HepG2 (cell line): ENCODE measurements around the gene CES2. TPM values are rescaled to one million over a fixed set of nuclear protein-coding genes. Genes with fewer than 3 reads are reported as not detected.

ENCODE experiments used
- GATAD2A ChIP-seq: IDR thresholded peaks from 2 replicates; pipeline ENCODE4 v1.6.1; 2016
- HNRNPH1 ChIP-seq: fragments of 200-400 bp; formaldehyde crosslinking; optimal IDR thresholded peaks from 2 replicates; pipeline ENCODE3; 2017; ENCODE audit warnings: mild to moderate bottlenecking, low read depth, low read length
- KMT2A ChIP-seq: sonication (generic); formaldehyde crosslinking; IDR thresholded peaks from 2 replicates; pipeline ENCODE4 v1.4.0; 2020; ENCODE audit warnings: missing genetic modification reagents
- MAZ ChIP-seq, 2 experiments: sonication (generic) in 1 of 2; formaldehyde crosslinking in 1 of 2; IDR thresholded peaks; 2 replicates each; pipeline versions ENCODE4 v1.5.0 to v1.6.1; 2012 to 2020; ENCODE audit warnings: low read depth in 2 of 2, mild to moderate bottlenecking in 2 of 2, borderline replicate concordance in 1 of 2, improper control_type of control experiment in 1 of 2, low read length in 1 of 2, missing genetic modification reagents in 1 of 2, moderate library complexity in 1 of 2
- MEIS2 ChIP-seq: sonication (generic); formaldehyde crosslinking; IDR thresholded peaks from 2 replicates; pipeline ENCODE4 v1.9.0; 2021; ENCODE audit warnings: mild to moderate bottlenecking, missing genetic modification reagents
- WIZ ChIP-seq: sonication (generic); formaldehyde crosslinking; IDR thresholded peaks from 2 replicates; pipeline ENCODE4 v1.5.1; 2020; ENCODE audit warnings: mild to moderate bottlenecking, missing genetic modification reagents
- ZNF550 ChIP-seq: sonication (generic); formaldehyde crosslinking; IDR thresholded peaks from 2 replicates; pipeline ENCODE4 v1.4.0; 2020; ENCODE audit warnings: mild to moderate bottlenecking, missing genetic modification reagents, borderline replicate concordance
- ZNF564 ChIP-seq: sonication (generic); formaldehyde crosslinking; IDR thresholded peaks from 2 replicates; pipeline ENCODE4 v1.8.1; 2023; ENCODE audit warnings: mild to moderate bottlenecking, missing genetic modification reagents
- ZNF670 ChIP-seq: sonication (generic); formaldehyde crosslinking; IDR thresholded peaks from 2 replicates; pipeline ENCODE4 v1.8.0; 2022; ENCODE audit warnings: mild to moderate bottlenecking, missing genetic modification reagents, borderline replicate concordance
- ZNF720 ChIP-seq: sonication (generic); formaldehyde crosslinking; IDR thresholded peaks from 2 replicates; pipeline ENCODE4 v1.4.0; 2020; ENCODE audit warnings: missing genetic modification reagents
- ZNF790 ChIP-seq: sonication (generic); formaldehyde crosslinking; IDR thresholded peaks from 2 replicates; pipeline ENCODE4 v1.8.0; 2022; ENCODE audit warnings: missing genetic modification reagents, mild to moderate bottlenecking, borderline replicate concordance
- ZNF792 ChIP-seq: IDR thresholded peaks from 2 replicates; pipeline ENCODE4 v1.6.1; 2016
- ZSCAN30 ChIP-seq: sonication (generic); formaldehyde crosslinking; IDR thresholded peaks from 2 replicates; pipeline ENCODE4 v1.5.0; 2020; ENCODE audit warnings: mild to moderate bottlenecking, missing genetic modification reagents
- polyA plus RNA-seq, 8 experiments: library from polyadenylated mRNA; depleted of rRNA in 3 of 8; stranded (reverse) in 7 of 8; unstranded in 1 of 8; fragments of >200 nt; fragmentation: Illumina TruSeq in 4 of 8; extraction: Trizol in 4 of 8; gene quantifications; 2 replicates each; pipeline versions ENCODE4 v1.2.1 to v1.2.3, GENCODE V29; 2011 to 2016; ENCODE audit warnings: low read depth in 4 of 8, missing spikeins in 1 of 8, mixed read lengths in 1 of 8; ENCODE audit not compliant: insufficient read depth in 1 of 8
- total RNA-seq, 5 experiments: library from RNA; depleted of rRNA; stranded (reverse); fragments of >200 nt; fragmentation: Illumina TruSeq; extraction: Trizol; gene quantifications; 2 replicates each; pipeline ENCODE4 v1.2.3, GENCODE V29; 2016; ENCODE audit warnings: low read depth in 1 of 5
- TF ChIP-seq, protein P1 (sequence below): sonication (generic); formaldehyde crosslinking; IDR thresholded peaks from 2 replicates; pipeline ENCODE4 v1.8.1; 2023; ENCODE audit warnings: mild to moderate bottlenecking, missing genetic modification reagents, borderline replicate concordance
- TF ChIP-seq, protein P2 (sequence below): sonication (generic); formaldehyde crosslinking; IDR thresholded peaks from 2 replicates; pipeline ENCODE4 v1.4.0; 2020; ENCODE audit warnings: mild to moderate bottlenecking, missing genetic modification reagents
- TF ChIP-seq, protein P3 (sequence below): sonication (generic); formaldehyde crosslinking; IDR thresholded peaks from 2 replicates; pipeline ENCODE4 v1.4.0; 2020; ENCODE audit warnings: mild to moderate bottlenecking, missing genetic modification reagents, borderline replicate concordance
- TF ChIP-seq, protein P4 (sequence below): sonication (generic); formaldehyde crosslinking; IDR thresholded peaks from 2 replicates; pipeline ENCODE4 v1.4.0; 2020; ENCODE audit warnings: mild to moderate bottlenecking, missing genetic modification reagents

The CES2 gene
- total and polyA plus RNA-seq, 2 of the 13 experiments (the other 11 are each of a cell fraction or from before 2014, with no cell fraction given) = 50.6 to 63.8 TPM

DNA sequence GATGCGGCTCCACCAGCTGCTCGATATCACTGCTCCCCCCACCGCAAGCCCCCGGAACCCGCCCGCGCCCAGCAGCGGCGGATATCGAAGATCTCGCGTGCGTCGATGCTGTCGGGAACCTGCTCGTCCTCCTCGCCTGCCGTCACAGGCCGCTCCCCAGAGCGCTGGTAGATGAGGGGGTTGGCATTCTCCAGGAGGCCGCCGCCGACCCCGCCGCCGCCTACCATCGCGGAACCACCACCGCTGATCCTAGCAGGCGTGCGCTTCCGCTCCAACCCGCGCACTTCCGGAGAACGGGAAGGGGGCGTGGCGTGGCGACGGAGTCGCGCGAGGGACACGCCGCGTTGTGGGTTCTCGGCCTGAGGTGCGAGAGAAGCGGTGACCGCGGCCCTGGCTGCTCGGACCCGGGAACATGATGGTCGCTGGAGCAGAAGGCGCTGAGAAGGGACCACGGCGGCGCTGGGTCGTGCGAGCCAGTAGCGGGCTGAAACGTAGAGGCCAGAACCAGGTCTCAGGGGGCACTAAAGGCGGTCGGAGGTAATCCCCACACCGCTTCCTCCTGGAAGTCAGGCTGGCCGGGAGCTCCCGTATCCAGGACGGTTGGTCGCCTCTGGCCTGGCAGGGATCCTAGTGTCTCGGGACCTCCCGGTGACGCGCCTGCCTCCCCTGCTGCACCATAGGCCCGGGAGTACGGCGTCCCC lies 1.0 kb upstream of the CES2 start, which contains the start of gene CIAO2B (continued):
- peak; percentile 97 for TF ChIP-seq ZNF790
- no peak for TF ChIP-seq HNRNPH1
- peak; percentile 90; the same call in 1 of the 2 replicates for TF ChIP-seq MEIS2 (CRISPR knock-in tag)
- TF ChIP-seq KMT2A (CRISPR knock-in tag) = peak; percentile 97
- no peak for TF ChIP-seq ZNF720 (CRISPR knock-in tag)
- TF ChIP-seq ZNF792 (CRISPR knock-in tag) = peak; percentile 89; the same call in 1 of the 2 replicates
- TF ChIP-seq ZNF564 (CRISPR knock-in tag) = peak; percentile 93
- TF ChIP-seq ZNF670 (CRISPR knock-in tag) = no peak; the same call in none of the 2 replicates
- no peak for TF ChIP-seq MAZ (IDR thresholded peaks at IDR 0.05; ENCODE audit: borderline replicate concordance, low read depth, low read length)
- peak; percentile 65 for TF ChIP-seq MAZ (CRISPR knock-in tag; IDR thresholded peaks at IDR 0.05; ENCODE audit: low read depth)
- TF ChIP-seq, protein P1, sequence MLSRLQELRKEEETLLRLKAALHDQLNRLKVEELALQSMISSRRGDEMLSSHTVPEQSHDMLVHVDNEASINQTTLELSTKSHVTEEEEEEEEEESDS (CRISPR knock-in tag) = no peak
- TF ChIP-seq, protein P2, sequence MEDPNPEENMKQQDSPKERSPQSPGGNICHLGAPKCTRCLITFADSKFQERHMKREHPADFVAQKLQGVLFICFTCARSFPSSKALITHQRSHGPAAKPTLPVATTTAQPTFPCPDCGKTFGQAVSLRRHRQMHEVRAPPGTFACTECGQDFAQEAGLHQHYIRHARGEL (CRISPR knock-in tag) = peak; percentile 74; the same call in 1 of the 2 replicates
- TF ChIP-seq GATAD2A (CRISPR knock-in tag) = peak; percentile 84
- TF ChIP-seq ZNF550 (CRISPR knock-in tag) = no peak
- no peak; the same call in 1 of the 2 replicates for TF ChIP-seq ZSCAN30 (CRISPR knock-in tag)
- no peak for TF ChIP-seq WIZ (CRISPR knock-in tag)
- TF ChIP-seq, protein P3, sequence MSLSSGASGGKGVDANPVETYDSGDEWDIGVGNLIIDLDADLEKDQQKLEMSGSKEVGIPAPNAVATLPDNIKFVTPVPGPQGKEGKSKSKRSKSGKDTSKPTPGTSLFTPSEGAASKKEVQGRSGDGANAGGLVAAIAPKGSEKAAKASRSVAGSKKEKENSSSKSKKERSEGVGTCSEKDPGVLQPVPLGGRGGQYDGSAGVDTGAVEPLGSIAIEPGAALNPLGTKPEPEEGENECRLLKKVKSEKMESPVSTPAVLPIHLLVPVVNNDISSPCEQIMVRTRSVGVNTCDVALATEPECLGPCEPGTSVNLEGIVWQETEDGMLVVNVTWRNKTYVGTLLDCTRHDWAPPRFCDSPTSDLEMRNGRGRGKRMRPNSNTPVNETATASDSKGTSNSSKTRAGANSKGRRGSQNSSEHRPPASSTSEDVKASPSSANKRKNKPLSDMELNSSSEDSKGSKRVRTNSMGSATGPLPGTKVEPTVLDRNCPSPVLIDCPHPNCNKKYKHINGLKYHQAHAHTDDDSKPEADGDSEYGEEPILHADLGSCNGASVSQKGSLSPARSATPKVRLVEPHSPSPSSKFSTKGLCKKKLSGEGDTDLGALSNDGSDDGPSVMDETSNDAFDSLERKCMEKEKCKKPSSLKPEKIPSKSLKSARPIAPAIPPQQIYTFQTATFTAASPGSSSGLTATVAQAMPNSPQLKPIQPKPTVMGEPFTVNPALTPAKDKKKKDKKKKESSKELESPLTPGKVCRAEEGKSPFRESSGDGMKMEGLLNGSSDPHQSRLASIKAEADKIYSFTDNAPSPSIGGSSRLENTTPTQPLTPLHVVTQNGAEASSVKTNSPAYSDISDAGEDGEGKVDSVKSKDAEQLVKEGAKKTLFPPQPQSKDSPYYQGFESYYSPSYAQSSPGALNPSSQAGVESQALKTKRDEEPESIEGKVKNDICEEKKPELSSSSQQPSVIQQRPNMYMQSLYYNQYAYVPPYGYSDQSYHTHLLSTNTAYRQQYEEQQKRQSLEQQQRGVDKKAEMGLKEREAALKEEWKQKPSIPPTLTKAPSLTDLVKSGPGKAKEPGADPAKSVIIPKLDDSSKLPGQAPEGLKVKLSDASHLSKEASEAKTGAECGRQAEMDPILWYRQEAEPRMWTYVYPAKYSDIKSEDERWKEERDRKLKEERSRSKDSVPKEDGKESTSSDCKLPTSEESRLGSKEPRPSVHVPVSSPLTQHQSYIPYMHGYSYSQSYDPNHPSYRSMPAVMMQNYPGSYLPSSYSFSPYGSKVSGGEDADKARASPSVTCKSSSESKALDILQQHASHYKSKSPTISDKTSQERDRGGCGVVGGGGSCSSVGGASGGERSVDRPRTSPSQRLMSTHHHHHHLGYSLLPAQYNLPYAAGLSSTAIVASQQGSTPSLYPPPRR (CRISPR knock-in tag) = no peak; the same call in 1 of the 2 replicates
- TF ChIP-seq, protein P4, sequence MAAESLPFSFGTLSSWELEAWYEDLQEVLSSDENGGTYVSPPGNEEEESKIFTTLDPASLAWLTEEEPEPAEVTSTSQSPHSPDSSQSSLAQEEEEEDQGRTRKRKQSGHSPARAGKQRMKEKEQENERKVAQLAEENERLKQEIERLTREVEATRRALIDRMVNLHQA (CRISPR knock-in tag) = no peak
- TF ChIP-seq, all 625 proteins: peak for 403
